GM18511 (cell line): ENCODE measurements around the gene TBCE.

Experiments
- ATAC-seq: cut with Tn5 transposase; IDR thresholded peaks from one replicate; pipeline ENCODE4 v1.9.1; 2021; ENCODE audit warnings: mild to moderate bottlenecking, moderate library complexity; ENCODE audit not compliant: unreplicated experiment

The TBCE gene

DNA sequence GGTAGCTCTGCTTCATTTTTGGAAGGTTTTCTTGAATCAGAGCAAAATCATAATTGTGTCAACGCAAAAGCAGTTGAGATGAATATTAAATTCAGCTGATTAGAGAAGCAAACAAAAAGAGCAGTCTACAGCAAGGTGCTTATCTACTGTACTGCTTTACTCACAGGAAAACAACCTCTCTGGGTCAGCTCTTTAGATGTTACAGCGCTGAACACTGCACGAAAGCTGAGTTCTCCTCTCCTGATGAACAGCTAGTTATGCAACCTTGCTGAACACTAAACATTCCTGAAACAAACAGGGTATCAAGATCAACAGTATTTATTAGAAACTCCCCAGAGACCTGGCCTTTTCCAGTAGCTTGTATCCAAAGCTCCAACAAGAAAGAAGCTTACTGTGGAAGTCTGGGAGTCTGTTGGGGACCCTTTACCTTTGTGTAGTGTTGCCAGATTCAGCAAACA is 41.3 kb downstream of the TBCE start:
- ATAC-seq = no peak

DNA sequence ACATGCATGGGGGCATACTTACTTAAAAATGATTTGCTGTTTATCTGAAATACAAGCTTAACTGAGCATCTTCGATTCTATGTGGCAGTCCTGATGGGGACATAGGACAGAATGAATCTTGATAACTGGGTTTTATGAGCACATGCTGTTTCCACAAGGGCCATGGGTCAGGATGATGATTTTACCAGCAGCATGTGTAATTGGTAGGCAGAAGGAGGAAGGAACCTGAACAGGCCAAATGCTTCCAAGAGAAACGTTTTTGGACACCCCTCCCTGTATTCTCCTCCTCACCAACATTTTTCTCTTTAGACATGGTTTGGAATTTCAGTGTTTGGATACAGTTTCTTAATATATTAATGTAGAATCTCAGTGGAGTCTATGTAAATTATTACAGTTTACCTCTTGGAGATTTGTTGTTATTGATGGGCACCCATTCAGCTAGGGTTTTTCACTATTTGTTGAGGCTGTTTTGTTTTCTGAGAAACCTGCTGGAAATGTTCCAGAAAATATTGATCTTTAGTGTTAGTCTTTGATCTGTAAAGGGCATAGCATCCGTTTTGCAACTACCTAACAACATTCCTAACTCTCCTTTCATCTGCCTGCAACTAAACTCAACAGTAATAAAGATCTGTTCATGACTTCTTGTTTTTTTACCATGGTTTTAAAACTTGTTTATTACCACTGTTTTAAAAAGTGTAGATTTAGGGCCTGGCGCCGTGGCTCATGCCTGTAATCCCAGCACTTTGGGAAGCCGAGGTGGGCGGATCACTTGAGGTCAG is 42.0 kb downstream of the TBCE start:
- no peak for ATAC-seq

DNA sequence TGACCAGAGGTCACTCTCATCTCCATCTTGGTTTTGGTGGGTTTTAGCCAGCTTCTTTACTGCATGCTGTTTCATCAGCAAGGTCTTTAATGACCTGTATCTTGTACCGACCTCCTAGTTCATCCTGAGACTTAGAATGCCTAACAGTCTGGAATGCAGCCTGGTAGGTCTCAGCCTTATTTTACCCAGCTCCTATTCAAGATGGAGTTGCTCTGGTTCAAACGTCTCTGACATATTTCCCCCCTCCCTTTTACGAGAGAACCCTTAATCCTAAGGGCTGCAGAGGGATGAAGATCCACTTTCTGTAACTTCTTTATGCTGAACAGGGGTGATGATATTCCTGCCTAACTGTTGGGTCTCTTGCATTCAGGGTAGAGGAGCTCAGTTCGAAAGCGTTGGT is 43.2 kb downstream of the TBCE start:
- no peak for ATAC-seq

DNA sequence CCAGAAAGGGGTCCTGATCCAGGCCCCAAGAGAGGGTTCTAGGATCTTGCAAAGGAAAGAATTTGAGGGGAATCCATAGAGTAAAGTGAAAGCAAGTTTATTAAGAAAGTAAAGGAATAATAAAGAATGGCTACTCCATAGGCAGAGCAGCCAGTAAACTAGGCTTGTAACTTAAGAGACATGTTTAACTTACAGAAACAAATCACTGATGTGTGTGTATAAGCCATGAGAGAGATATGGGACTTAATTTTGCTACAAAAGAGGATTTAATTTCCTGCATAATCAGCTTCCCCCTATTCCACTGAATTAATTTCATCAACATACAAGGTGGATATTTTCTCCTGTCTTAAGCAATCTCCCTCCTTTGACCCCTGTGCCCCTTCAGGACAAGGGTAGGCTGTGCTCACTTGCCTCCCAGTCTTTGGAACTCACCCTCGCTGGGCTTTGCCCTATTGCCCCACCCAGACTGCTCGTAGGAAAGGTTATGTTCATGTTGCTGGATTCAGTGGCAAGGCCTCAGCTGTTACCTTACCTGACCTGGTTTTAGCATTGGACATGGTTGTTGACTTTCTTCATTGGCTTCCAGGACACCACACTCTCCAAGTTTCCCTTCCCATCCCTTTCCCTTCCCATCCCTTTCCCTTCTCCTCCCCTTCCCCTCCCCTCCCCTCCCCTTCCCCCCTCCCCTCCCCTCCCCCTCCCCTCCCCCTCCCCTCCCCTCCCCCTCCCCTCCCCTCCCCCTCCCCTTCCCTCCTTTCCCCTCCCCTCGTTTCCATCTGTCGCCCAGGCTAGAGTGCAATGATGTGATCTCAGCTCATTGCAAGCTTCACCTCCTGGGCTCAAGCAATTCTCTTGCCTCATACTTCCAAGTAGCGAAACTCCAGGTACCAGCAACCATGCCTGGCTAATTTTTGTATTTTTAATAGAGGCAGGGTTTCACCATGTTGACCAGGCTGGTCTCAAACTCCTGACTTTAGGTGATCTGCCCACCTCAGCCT is 44.6 kb downstream of the TBCE start:
- ATAC-seq = no peak

DNA sequence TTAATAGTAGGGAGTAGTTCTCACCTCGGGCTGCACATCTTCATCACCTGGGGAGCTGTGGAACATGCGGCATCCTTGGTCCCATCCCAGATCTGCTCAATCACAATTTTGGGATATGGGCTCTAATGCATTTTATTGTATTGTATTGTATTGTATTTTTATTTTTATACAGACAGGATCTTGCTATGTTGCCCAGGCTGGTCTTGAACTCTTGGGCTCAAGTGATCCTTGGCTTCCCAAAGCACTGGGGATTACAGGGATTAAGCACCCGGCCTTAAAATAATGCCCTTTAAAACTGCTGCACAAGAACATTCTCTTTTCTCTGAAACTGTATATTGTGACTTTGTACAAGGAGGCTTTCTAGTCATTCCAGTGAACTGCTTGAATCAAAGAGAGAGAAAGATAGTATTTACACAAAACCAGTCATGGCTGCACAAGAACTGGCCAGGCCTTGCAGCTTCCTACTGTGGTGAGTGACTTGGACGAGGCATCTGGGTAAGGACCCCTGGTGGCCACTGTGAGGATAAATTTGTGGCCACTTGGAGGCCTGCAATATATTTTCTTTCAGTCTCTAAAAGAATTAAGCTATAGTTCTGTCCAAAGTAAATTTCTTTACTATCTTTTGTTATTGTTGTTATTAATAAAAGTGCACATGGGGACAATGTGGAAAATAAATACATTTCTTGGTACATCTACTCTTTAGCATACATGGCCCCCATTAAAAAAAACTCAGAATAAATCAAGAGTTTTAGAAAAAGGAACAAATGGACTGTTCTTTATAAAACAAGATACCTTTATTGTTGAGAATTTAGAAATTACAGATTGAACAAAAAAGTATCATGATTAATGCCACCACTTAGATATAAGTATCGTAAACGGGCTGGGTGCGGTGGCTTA is 48.0 kb downstream of the TBCE start:
- no peak for ATAC-seq

DNA sequence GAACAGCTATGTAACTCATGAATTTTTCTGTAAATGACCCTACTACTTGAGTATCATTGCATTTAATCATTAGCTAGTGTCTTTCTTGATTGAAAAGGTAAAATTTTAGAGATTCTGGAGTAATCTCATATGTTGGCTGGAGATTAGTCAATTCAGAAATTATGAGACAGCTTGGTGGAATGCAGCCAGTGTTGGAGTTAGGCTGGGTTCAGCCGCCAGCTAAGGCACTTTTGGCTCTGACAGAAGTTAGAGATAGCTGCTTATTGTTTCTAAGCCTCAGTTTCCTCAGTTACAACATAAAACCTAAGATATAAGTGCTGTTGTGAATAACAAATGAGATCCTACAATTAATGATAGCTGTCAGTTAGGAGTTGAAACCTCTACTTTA is 49.4 kb downstream of the TBCE start:
- ATAC-seq = no peak

DNA sequence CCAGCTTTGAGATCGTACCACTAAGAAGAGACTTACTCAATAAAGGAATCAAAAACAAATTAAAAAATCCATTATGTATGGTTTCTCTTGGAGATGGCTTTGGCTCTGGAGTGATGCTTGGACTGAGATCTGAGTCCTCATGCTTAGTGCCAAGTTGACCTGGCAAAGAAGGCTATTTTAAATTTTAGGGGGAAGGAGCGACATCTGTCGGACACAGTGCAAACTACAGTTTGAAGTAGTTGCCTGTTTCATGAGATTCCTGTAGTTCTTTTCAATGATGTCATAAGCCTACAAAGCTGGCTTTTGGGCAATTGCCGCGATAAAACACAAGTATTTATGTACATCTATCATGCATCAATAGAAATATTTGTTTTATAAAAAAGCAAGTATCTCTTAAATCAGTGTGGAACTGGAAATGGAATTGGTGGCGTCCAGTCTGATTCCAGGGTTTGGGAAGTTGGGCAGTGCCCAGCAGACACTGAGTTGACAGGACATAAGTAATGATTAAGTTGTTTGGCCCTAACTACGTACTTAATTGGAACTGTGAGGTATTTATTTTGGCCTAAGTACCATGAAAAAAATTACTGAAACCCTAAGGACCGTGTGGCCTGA is 50.0 kb downstream of the TBCE start:
- ATAC-seq = no peak

DNA sequence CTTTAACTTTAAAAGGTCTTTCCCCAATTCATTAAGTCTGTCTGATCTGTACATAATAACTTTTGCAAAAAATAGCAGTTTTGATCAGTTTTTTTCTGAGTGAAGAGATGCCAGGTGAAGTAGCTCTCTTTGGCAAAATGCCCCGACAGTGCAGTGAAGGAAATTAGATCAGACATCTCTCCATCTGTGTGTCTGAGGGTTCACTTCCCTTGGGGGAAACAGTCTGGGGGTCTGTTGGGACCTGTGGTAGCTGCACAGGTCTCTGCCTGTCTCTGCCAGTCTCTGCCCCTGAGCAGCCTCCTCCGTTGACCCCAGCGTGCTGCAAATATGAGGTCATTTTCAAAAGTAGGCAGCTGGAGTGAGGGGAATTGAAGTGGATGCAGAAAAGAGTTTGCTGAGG is 54.5 kb downstream of the TBCE start:
- ATAC-seq = no peak

DNA sequence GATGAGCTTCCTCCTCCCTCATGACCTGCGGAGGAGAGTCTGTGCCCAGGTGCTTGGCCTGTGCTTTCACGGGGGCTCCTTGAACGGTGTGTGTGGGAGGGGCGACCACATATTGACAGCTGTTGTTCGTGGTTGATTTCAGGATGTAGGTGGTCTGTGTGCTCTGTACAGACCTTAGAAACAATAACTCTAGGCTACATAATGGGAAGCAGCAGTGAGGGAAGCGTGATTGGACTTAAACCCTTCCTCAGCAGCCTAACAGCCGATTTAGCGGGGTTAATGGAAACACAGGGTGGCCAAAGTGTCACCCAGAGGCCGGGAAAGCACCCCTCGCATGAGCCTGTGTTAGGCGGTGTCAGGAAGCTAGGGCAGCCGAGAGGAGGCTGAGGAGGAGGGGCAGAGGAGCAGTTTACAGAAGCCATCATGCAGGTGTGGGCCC is 56.0 kb downstream of the TBCE start:
- ATAC-seq = no peak

DNA sequence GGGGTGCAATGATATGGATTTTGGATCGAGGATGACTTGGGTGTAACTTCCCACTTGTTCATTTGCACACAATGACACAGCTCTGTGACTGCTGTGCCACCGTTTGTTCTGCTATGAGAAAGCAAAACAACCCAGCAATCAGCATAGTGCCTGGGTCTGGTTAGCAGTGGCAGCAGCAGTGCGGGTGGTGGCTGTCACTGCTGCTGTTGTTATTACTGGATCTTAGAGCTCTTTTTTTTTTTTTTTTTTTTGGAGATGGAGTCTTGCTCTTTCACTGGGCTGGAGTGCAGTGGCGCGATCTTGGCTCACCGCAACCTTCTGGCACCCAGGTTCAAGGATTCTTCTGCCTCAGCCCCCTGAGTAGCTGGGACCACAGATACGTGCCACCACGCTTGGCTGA is 56.9 kb downstream of the TBCE start:
- no peak for ATAC-seq

DNA sequence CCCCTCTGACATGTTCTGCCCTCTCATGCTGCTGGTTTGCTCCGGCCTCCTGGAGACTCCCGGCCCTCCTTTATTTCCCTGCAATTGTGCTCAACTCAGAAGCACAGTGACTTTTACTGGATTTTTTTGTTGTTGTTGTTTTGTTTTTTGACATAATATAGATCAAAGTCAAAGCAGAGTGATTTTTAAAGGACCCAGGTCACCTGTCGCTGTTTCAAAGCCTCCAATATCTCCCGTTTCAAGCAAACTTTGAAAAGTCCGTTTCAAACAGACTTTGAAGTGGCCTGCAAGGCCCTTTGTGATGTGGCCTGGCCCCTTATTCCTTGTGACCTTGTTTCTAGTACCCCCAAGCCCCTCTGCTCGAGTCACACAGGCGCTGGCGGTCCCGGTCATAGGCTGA is 58.1 kb downstream of the TBCE start:
- ATAC-seq = no peak

DNA sequence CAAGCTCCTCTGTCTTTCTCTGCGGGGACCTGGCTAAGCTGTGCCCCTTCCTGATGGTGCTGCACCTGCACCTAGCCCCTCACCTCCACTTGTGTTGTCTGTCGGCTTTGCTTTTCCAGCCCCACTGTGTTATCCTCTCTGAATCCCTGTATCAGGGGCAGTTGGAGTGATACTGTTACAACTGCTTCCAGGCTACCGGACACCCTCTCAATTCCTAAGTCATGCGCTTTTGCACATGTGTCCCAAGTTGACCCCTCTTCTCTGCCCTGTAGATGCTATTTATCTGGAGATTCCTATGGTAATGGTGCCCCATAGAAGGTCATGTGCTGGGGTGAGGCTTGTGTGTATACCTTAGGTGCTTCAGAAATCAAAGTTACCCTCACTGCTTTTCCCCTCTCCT is 58.9 kb downstream of the TBCE start:
- no peak for ATAC-seq

DNA sequence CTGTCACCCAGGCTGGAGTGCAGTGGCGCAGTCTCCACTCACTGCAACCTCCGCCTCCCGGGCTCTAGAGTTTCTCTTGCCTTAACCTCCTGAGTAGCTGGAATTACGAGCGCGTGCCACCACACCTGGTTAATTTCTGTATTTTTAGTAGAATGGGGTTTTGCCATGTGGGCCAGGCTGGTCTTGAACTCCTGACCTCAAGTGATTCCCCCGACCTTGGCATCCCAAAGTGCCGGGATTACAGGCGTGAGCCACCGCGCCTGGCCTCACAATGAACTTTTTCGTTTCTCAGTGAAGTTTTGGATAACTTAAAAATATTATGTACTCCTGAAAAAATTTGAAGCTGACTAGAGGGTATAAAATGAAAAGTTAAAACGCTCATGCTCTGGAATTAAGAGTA is 59.5 kb downstream of the TBCE start:
- ATAC-seq = no peak

DNA sequence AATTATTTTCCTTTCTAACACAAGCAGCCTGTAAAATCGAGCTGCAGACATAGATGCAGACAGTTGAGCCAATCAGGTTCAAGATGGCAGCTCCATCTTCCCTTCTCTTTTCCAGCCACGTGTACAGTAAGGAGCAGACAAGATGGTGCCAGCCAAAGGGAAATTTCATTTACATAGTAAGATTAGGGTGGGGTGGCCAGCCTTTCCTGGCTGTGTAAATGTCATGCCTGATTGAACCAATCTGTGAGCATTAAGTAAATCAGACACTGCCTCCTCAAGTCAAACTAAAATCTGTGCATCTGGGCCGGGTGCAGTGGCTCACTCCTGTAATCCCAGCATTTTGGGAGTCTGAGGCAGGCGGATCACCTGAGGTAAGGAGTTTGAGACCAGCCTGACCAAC is 60.2 kb downstream of the TBCE start:
- no peak for ATAC-seq

DNA sequence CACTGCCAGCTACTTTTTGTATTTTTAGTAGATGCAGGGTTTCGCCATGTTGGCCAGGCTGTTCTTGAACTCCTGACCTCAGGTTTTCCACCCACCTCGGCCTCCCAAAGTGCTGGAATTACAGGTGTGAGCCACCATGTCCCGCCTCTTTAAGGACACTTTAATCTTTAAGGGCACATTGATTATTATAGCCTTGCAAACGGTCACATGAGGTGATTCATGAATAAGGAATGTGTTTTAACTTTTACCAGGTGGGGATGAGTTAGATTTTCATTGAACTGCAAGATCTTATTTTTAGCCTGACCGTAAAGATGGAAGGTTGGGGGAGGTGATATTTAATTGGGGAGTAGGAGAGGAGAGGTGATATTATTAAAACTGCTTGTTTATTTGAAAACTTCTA is 61.9 kb downstream of the TBCE start:
- no peak for ATAC-seq

DNA sequence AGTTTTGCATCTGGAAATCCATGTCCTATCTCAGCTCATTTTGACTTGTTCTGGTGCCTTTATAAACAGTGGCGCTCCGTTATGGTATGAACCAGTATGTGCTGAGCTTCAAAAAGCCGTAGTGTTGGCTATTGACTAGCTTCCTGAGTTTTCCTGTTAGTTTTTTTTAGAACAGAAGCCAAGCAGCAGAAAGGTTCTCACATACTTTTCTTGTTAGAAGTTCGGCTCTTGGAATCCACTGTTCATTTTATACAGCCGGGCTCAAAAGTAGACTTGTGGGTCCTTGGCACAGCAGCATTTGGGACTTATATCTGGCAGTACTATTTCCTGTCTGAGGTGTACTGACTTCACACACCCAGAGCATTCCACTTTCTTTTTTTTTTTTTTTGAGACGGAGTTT is 63.8 kb downstream of the TBCE start:
- no peak for ATAC-seq

DNA sequence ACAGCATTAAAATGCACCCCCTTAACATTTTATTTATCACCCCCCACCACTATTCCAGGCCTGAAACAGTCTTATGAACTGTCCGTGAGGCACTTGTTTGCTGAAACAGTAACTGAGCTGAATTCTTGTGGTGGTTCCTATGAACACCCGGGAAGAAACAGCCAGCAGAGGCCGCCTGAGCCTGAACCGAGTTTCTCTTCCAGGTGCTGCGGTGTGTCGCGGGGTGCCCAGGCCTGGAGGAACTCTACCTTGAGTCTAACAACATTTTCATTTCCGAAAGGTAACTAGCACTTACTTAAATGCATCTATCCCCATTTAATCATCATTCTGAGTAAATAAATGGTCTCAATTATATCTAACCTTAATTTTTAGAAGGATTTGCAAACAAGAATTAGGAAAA is 66.8 kb downstream of the TBCE start:
- no peak for ATAC-seq

DNA sequence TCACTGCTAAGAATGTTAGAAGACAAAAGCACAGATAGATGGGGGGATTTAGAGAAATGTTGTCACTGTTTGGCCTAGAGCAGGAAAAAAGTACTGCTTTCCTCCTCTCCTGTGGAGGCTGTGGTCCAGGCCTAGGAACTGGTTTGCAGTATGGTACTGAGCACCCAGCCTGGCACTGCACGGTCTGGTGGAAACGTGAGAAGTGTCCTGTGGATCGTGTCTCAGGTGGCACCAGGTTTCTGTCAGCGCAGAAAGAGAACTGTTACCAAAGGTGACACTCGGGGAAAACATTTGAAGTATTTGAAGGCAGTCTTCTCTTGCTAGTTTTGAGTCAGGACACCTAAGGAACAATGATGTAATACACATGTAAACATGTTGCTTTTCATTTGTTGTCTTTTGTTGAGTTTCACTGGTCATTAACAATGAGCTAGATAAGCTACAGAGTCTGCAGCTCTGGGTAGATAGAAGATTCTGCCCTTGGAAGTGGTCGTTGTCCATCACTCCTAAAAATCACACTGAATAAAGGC is 74.0 kb downstream of the TBCE start:
- no peak for ATAC-seq

DNA sequence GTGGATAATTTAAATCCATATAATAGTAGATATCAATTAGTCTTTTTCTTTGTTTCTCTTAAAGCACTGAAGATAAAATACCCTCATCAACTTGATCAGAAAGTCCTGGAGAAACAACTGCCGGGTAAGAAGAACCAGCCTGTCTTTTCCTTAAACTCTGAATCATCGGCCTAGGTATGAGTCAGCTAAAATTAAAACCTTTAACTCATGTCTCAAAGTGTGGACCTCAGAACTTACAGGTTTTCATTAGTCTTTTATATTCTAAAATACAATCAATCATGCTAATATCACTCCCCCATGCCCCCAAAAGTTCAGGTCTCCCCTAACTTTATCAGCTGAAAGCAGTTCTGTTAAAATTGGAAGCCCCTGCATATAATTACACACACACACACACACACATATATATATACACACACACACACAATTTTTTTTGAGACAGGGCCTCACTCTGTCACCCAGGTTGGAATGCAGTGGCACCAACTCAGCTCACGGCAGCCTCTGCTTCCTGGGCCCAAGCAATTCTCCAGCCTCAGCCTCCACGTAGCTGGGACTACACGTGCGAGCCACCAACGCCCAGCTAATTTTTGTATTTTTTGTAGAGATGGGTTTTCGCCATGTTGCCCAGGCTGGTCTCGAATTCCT is 75.7 kb downstream of the TBCE start:
- ATAC-seq = no peak

DNA sequence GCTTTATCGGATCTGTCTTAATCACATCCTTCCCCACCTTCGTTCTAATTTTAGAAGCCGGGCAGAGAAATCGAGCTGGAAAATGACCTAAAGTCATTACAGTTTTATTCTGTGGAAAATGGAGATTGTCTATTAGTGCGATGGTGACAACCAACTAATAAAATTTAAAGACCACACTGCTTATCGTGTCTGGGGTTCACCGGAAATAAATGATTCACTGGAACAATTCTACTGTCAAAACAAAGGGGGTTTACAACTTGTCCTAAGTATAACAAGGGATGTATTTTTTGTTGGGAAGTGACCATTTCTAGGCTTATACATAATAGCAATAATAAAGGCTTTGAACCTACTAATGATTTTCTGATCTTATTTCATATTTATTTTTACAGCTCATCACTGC is 81.4 kb downstream of the TBCE start:
- no peak for ATAC-seq
